ENCODE data around the gene AKAP6. TPM values are rescaled to one million over a fixed set of nuclear protein-coding genes. Genes with fewer than 3 reads are reported as not detected.

Gene AKAP6
- total RNA-seq, 1 experiment from 2014 or later = 1.1 TPM

GRCh38 chr14:32497248-32497647 lies 168.2 kb downstream of the AKAP6 start:
- TF ChIP-seq CTCF (conservative IDR thresholded peaks at IDR 0.05) = no peak
- Histone ChIP-seq H3K27me3 (ENCODE audit: insufficient read depth, low read length) (no peaks in the 10 kb centered on the region), H3K14ac (ENCODE audit: insufficient read depth, low read length) (no peak overlapping the region), H3K27ac (ENCODE audit: insufficient read length, low read depth, low read length) (no peak overlapping the region), H4K5ac (ENCODE audit: insufficient read length, low read depth, low read length) (no peak overlapping the region), H2AFZ (ENCODE audit: low read length) (no peak overlapping the region), H3K4ac (ENCODE audit: low read depth, low read length) (no peak overlapping the region), H3K79me2 (ENCODE audit: insufficient read depth, low read length) (no peaks in the 10 kb centered on the region), H4K91ac (ENCODE audit: insufficient read length, low read depth, low read length) (no peak overlapping the region), H2BK120ac (ENCODE audit: low read depth, low read length, poor library complexity, severe bottlenecking) (no peak overlapping the region), H3K18ac (ENCODE audit: insufficient read length, low read depth, low read length) (no peak overlapping the region), H4K8ac (replicated peaks; ENCODE audit: insufficient read length, low read depth, low read length) (no peak overlapping the region), H3T11ph (ENCODE audit: low read length) (no peak overlapping the region), H2BK20ac (ENCODE audit: low read depth, low read length, poor library complexity, severe bottlenecking) (no peak overlapping the region), H3K56ac (ENCODE audit: insufficient read length, low read depth, low read length) (no peak overlapping the region), H2BK15ac (ENCODE audit: low read depth, low read length) (no peak overlapping the region), H4K20me1 (ENCODE audit: control insufficient read depth, insufficient read depth, insufficient read length) (no peaks in the 10 kb centered on the region), H2BK12ac (ENCODE audit: insufficient read length, low read depth, low read length) (no peak overlapping the region), H3K9me3 (ENCODE audit: control insufficient read depth, low read depth, low read length) (no peaks in the 10 kb centered on the region), H2BK5ac (ENCODE audit: insufficient read length, low read length) (no peak overlapping the region), H2AK5ac (ENCODE audit: insufficient read length, low read length) (no peak overlapping the region), H3K23ac (ENCODE audit: insufficient read length, low read depth, low read length) (no peak overlapping the region), H3K4me2 (ENCODE audit: insufficient read depth, insufficient read length, low read length) (no peak overlapping the region), H3K79me1 (ENCODE audit: insufficient read depth, low read depth, low read length, poor library complexity, severe bottlenecking) (no peaks in the 10 kb centered on the region), H3K23me2 (ENCODE audit: insufficient read length, low read depth, low read length, poor library complexity, severe bottlenecking) (no peaks in the 10 kb centered on the region), H3K9ac (ENCODE audit: extremely low read depth, insufficient read length, low read length) (no peak overlapping the region), H3K4me1 (ENCODE audit: insufficient read depth, low read length) (no peaks in the 10 kb centered on the region)
- Mint-ChIP-seq H3K4me1 (no peaks in the 10 kb centered on the region), H3K27me3 (ENCODE audit: low read depth) (no peaks in the 10 kb centered on the region; the same call in 1 of the 2 replicates), H3K36me3 (ENCODE audit: insufficient read depth in 1 of 3, low read depth in 3 of 3) (no peaks in the 10 kb centered on the region), H3K4me3 (no peak overlapping the region), H3K9me3 (no peaks in the 10 kb centered on the region), H3K27ac (no peak overlapping the region)
- DNase-seq = no peak

Data from H9 (cell line).